Smooth muscle cell (in vitro differentiated cells): Measurements from ENCODE around the gene MAGEB17. TPM values are rescaled to one million over a fixed set of nuclear protein-coding genes. Genes with fewer than 3 reads are reported as not detected.
"Not testable (repeated sequence)": the region's sequence is repeated elsewhere in the genome, so short reads cannot be mapped to it uniquely, and the experiment has no call there.

ENCODE experiments used
- DNase-seq: peaks from one replicate; lab custom pipeline; 2025; ENCODE audit not compliant: unreplicated experiment; lab: John Stamatoyannopoulos, UW
- H2AFZ ChIP-seq: fragments of 200-600 bp; sonication (generic); 2 replicates; pipeline ENCODE4 v1.6.0; 2016; ENCODE audit warnings: antibody characterized with exemption, low read depth, mild to moderate bottlenecking
- H3F3A ChIP-seq: fragments of 200-600 bp; sonication (generic); 2 replicates; pipeline ENCODE4 v1.6.0; 2017; ENCODE audit warnings: antibody characterized with exemption, low read depth
- H3K27ac ChIP-seq: fragments of 200-600 bp; sonication (generic); 2 replicates; pipeline ENCODE4 v1.5.1; 2016; ENCODE audit warnings: low read depth, mild to moderate bottlenecking
- H3K27me3 ChIP-seq: fragments of 200-600 bp; sonication (generic); 2 replicates; pipeline ENCODE4 v1.6.1; 2016; ENCODE audit warnings: low read depth, mild to moderate bottlenecking
- H3K36me3 ChIP-seq: fragments of 200-600 bp; sonication (generic); 2 replicates; pipeline ENCODE4 v1.5.1; 2016; ENCODE audit warnings: low read depth
- H3K4me1 ChIP-seq: fragments of 200-600 bp; sonication (generic); 2 replicates; pipeline ENCODE4 v1.5.1; 2016; ENCODE audit warnings: low read depth
- H3K4me2 ChIP-seq: fragments of 200-600 bp; sonication (generic); 2 replicates; pipeline ENCODE4 v1.6.0; 2016; ENCODE audit warnings: mild to moderate bottlenecking
- H3K4me3 ChIP-seq: fragments of 200-600 bp; sonication (generic); 2 replicates; pipeline ENCODE4 v1.5.1; 2016; ENCODE audit warnings: mild to moderate bottlenecking
- H3K79me2 ChIP-seq: fragments of 200-600 bp; sonication (generic); 2 replicates; pipeline ENCODE4 v1.6.0; 2016; ENCODE audit warnings: low read depth, mild to moderate bottlenecking
- H3K9ac ChIP-seq: fragments of 200-600 bp; sonication (generic); 2 replicates; pipeline ENCODE4 v1.6.0; 2016; ENCODE audit warnings: low read depth
- H3K9me3 ChIP-seq: fragments of 200-600 bp; sonication (generic); replicated peaks from 2 replicates; pipeline ENCODE4 v1.5.1; 2016; ENCODE audit warnings: low read depth
- H4K20me1 ChIP-seq: fragments of 200-600 bp; sonication (generic); 2 replicates; pipeline ENCODE4 v1.6.0; 2016; ENCODE audit warnings: low read depth
- WGBS: methylation state at CpG from one replicate; pipeline ENCODE4 v1.1.7; 2016; ENCODE audit warnings: low lambda C conversion rate; 5-methylcytosine and 5-hydroxymethylcytosine counted together
- polyA plus RNA-seq: library from polyadenylated mRNA; unstranded; fragments of >200 nt; fragmentation: Nextera tagmentation; extraction: Ambion mirVana; gene quantifications from 2 replicates; pipeline ENCODE4 v1.2.1, GENCODE V29; 2016
- total RNA-seq: library from RNA; depleted of rRNA; stranded (reverse); fragments of >200 nt; gene quantifications from 2 replicates; pipeline ENCODE4 v1.2.3, GENCODE V29; 2014
- TF ChIP-seq, protein P1 (sequence below): fragments of 200-600 bp; sonication (generic); IDR thresholded peaks from 2 replicates; pipeline ENCODE4 v1.5.1; 2017; ENCODE audit warnings: borderline replicate concordance, mild to moderate bottlenecking, antibody characterized with exemption; ENCODE audit not compliant: insufficient read depth, poor library complexity, severe bottlenecking

MAGEB17 gene
- total and polyA plus RNA-seq, 2 experiments from 2014 or later: 0.32 TPM; not detected in 1

DNA sequence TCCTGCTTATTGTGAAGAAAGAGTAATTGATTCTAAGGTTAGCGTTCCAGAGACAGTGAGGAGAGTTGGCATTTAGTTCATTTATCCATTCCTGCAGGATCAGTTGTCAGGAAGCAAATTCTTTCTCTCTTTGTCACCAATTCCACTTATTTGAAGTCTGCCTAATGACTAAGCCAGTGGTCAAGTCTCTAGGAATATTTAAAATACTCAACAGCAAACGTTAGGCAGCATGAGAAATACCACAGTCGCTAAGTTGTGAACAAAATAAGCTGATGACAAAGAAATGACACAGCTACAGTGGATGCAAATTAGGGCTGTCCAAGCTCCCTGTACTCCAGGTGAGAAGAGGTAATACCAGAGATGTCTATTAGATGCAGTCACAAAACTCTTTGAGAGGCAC, 6.6 kb upstream of the MAGEB17 start:
- WGBS: 3% methylated on average over 3 of the region's 3 CpGs
- Histone ChIP-seq H3F3A (no peaks in the 10 kb centered on the region), H3K27ac (peak overlapping the region; percentile 83), H4K20me1 (no peaks in the 10 kb centered on the region), H3K9ac (peak overlapping the region; percentile 67), H3K4me3 (no peak overlapping the region), H3K4me1 (peaks cover 9% of the 10 kb centered on the region), H3K4me2 (peak overlapping the region; percentile 67), H3K79me2 (no peaks in the 10 kb centered on the region), H3K36me3 (no peaks in the 10 kb centered on the region), H3K27me3 (no peaks in the 10 kb centered on the region), H2AFZ (peak overlapping the region; percentile 61), H3K9me3 (no peaks in the 10 kb centered on the region)
- TF ChIP-seq, protein P1, sequence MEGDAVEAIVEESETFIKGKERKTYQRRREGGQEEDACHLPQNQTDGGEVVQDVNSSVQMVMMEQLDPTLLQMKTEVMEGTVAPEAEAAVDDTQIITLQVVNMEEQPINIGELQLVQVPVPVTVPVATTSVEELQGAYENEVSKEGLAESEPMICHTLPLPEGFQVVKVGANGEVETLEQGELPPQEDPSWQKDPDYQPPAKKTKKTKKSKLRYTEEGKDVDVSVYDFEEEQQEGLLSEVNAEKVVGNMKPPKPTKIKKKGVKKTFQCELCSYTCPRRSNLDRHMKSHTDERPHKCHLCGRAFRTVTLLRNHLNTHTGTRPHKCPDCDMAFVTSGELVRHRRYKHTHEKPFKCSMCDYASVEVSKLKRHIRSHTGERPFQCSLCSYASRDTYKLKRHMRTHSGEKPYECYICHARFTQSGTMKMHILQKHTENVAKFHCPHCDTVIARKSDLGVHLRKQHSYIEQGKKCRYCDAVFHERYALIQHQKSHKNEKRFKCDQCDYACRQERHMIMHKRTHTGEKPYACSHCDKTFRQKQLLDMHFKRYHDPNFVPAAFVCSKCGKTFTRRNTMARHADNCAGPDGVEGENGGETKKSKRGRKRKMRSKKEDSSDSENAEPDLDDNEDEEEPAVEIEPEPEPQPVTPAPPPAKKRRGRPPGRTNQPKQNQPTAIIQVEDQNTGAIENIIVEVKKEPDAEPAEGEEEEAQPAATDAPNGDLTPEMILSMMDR: no peak
- no peak for DNase-seq

DNA sequence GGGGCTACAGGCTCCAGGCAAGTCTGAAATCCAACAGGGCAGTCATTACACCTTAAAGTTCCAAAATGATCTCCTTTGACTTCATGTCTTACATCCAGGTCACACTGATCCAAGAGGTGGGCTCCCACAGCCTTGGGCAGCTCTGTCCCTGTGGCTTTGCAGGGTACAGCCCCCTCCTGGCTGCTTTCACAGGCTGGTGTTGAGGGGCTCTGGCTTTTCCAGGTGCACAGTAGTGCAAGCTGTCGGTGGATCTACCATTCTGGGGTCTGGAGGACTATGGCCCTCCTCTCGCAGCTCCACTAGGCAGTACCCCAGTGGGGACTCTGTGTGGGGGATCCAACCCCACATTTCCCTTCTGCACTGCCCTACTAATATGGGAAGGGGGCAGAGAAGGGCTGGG, 6.1 kb upstream of the MAGEB17 start:
- not testable (repeated sequence) for H3F3A ChIP-seq, H3K9me3 ChIP-seq, H3K79me2 ChIP-seq, H3K27me3 ChIP-seq, DNase-seq, H4K20me1 ChIP-seq, H3K4me1 ChIP-seq, H2AFZ ChIP-seq, H3K36me3 ChIP-seq, H3K4me3 ChIP-seq
- Histone ChIP-seq H3K4me2 (peak overlapping the region; percentile 67), H3K27ac (peak overlapping the region; percentile 83), H3K9ac (peak overlapping the region; percentile 67)
- WGBS: 90% methylated on average over 2 of the region's 2 CpGs

DNA sequence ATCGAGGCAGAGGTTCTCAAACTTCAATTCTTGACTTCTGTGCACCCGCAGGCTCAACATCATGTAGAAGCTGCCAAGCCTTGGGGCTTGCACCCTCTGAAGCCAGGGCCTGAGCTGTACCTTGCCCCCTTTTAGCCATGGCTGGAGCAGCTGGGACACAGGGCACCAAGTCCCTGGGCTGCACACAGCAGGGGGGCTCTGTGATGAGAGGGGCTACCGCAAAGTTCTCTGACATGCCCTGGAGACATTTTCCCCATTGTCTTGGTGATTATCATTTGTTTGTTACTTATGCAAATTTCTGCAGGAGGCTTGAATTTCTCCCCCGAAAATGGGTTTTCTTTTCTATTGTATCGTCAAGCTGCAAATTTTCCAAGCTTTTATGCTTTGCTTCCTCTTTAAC, 4.9 kb upstream of the MAGEB17 start:
- Histone ChIP-seq H3K4me3 (no peak overlapping the region), H3K27ac (no peak overlapping the region), H3K27me3 (no peaks in the 10 kb centered on the region), H3K4me2 (no peak overlapping the region), H3K79me2 (no peaks in the 10 kb centered on the region), H3K9ac (no peak overlapping the region), H3K4me1 (peaks cover 9% of the 10 kb centered on the region), H2AFZ (no peak overlapping the region), H3F3A (no peaks in the 10 kb centered on the region), H4K20me1 (no peaks in the 10 kb centered on the region), H3K36me3 (no peaks in the 10 kb centered on the region), H3K9me3 (no peaks in the 10 kb centered on the region)
- TF ChIP-seq, protein P1: no peak
- 87% methylated on average over 5 of the region's 5 CpGs for WGBS
- no peak for DNase-seq

DNA sequence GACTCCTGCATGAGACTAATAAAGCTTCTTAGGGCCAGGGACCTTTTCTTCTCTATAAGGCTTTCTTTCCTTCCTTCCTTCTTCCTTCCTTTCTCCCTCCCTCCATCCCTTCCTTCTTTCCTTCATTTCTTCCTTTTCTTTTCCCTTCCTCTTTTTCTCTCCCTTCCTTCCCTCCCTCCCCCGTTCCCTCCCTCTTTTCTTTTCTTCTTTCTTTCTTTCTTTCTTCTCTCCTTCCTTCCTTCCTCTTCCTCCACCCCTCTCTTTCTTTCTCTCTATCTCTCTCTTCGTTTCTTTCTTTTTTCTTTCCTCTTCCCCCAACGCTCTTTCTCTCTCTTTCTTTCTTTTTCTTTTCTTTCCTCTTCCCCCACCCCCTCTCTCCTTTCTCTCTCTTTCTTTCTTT, 2.5 kb upstream of the MAGEB17 start:
- WGBS: 84% methylated on average over 2 of the region's 3 CpGs
- Histone ChIP-seq H3K27me3 (no peaks in the 10 kb centered on the region), H3K9me3 (no peaks in the 10 kb centered on the region), H3K79me2 (no peaks in the 10 kb centered on the region), H3K4me3 (no peak overlapping the region), H3K36me3 (no peaks in the 10 kb centered on the region), H3K4me2 (no peak overlapping the region), H3K4me1 (peaks cover 9% of the 10 kb centered on the region), H2AFZ (no peak overlapping the region), H3K27ac (no peak overlapping the region), H4K20me1 (no peaks in the 10 kb centered on the region), H3F3A (no peaks in the 10 kb centered on the region), H3K9ac (no peak overlapping the region)
- TF ChIP-seq, protein P1: no peak
- no peak for DNase-seq
